Right lobe of liver (tissue), 4 donors: ENCODE data around the gene ZNF678.

Experiments
- CTCF ChIP-seq, 4 donors: fragments of 200-600 bp in 3 of 4; fragments of 450-650 bp in 1 of 4; IDR thresholded peaks; one replicate each; pipeline versions ENCODE4 v1.5.1 to v1.8.0; 2016 to 2022; ENCODE audit warnings: antibody characterized with exemption in 4 of 4, mild to moderate bottlenecking in 2 of 4
- POLR2A ChIP-seq: fragments of 450-650 bp; IDR thresholded peaks from one replicate; pipeline ENCODE4 v1.6.1; 2017; ENCODE audit warnings: antibody characterized with exemption, mild to moderate bottlenecking
- donor health status: DM: no; HTN: no; CAD: no.
- donor health status: DM: no; HTN: no; CAD: no.
- donor health status: DM: no; HTN: yes; CAD: no.

- TF ChIP-seq POLR2A (no peak), CTCF (IDR thresholded peaks at IDR 0.05) (no peak)
Measured at GRCh38 chr1:227607336-227607898, 44.1 kb downstream of the ZNF678 start.
